ENCODE results near the gene TMEM201. TPM values are rescaled to one million over a fixed set of nuclear protein-coding genes. Genes with fewer than 3 reads are reported as not detected.

TMEM201 gene
- total and polyA plus RNA-seq, 2 of the 4 experiments (the other 2 are of a cell fraction): 1.3 to 8.7 TPM

DNA sequence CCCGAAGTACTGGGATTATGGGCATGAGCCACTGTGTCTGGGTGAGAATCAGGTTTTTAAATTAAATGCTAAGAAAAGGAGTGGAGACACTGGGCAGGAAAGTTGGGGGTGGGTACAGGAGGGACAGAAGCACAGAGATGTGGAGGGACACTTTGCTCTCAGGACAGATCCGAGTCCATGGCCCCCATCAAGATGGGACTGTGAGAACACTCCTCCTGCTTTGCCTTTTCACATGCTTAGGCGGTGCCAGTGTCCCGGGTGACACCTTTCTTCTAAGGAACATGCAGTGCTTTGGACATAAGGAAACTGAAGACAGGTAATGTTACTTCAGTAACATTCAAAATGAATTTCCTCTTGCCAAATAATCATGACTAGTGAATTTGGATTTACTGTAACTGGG is 32.8 kb upstream of the TMEM201 start:
- no peak for TF ChIP-seq RCOR1 (IDR thresholded peaks at IDR 0.05; ENCODE audit: insufficient replicate concordance, low read length)
- TF ChIP-seq, protein P1, sequence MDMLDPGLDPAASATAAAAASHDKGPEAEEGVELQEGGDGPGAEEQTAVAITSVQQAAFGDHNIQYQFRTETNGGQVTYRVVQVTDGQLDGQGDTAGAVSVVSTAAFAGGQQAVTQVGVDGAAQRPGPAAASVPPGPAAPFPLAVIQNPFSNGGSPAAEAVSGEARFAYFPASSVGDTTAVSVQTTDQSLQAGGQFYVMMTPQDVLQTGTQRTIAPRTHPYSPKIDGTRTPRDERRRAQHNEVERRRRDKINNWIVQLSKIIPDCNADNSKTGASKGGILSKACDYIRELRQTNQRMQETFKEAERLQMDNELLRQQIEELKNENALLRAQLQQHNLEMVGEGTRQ (IDR thresholded peaks at IDR 0.05; ENCODE audit: low read depth, low read length): no peak
- no peak for TF ChIP-seq CHD1 (IDR thresholded peaks at IDR 0.05; ENCODE audit: low read depth, low read length)
- TF ChIP-seq MXI1 (IDR thresholded peaks at IDR 0.05; ENCODE audit: borderline replicate concordance, low read depth, low read length): no peak
- no peak for TF ChIP-seq POLR2A (IDR thresholded peaks at IDR 0.05; ENCODE audit: low read depth, low read length)
- no peak for TF ChIP-seq SMC3 (IDR thresholded peaks at IDR 0.05; ENCODE audit: low read depth, low read length)
- TF ChIP-seq RFX5 (IDR thresholded peaks at IDR 0.05; ENCODE audit: low read depth, low read length): no peak
- no peak for TF ChIP-seq MAZ (IDR thresholded peaks at IDR 0.05; ENCODE audit: borderline replicate concordance, low read depth, low read length)
- no peak overlapping the region for H3K27ac ChIP-seq (ENCODE audit: insufficient read depth, low read length)
- no TSS peak for BruUV-seq (replicated peaks)

More for the DNA sequence above, 32.8 kb upstream of the TMEM201 start:
- Histone ChIP-seq H3K4ac (ENCODE audit: low read depth, low read length) (no peak overlapping the region), H2AK9ac (replicated peaks; ENCODE audit: low read depth, low read length, poor library complexity) (no peak overlapping the region), H3K4me2 (ENCODE audit: low read depth, low read length) (no peak overlapping the region), H4K91ac (ENCODE audit: insufficient read depth, low read depth, low read length) (no peak overlapping the region), H2BK5ac (ENCODE audit: low read depth, low read length, poor library complexity, severe bottlenecking) (no peak overlapping the region), H3K27me3 (ENCODE audit: control insufficient read depth, insufficient read depth, low read length) (no peaks in the 10 kb centered on the region), H2BK120ac (ENCODE audit: low read depth, low read length) (no peak overlapping the region), H2AFZ (replicated peaks; ENCODE audit: low read length, poor library complexity) (no peak overlapping the region), H3K4me3 (ENCODE audit: insufficient read depth, low read depth, low read length) (no peak overlapping the region), H4K5ac (ENCODE audit: low read depth, low read length) (no peak overlapping the region), H3K18ac (ENCODE audit: low read depth, low read length) (no peak overlapping the region), H3K79me1 (ENCODE audit: low read depth in 1 of 2, low read length in 2 of 2) (peaks cover 0 to 18% of the 10 kb centered on the region in 2 experiments; a peak in 3 of 4 replicates), H3K9ac (ENCODE audit: low read depth, low read length) (no peak overlapping the region), H3K36me3 (ENCODE audit: control insufficient read depth, insufficient read depth, low read length) (peaks cover 7% of the 10 kb centered on the region), H4K20me1 (ENCODE audit: insufficient read depth, low read length) (peaks cover 18% of the 10 kb centered on the region; the same call in 1 of the 2 replicates), H3K56ac (ENCODE audit: extremely low read depth, insufficient read depth, low read length) (no peak overlapping the region), H4K8ac (ENCODE audit: low read depth in 2 of 2, low read length in 2 of 2) (no peak overlapping the region), H2BK15ac (ENCODE audit: low read depth, low read length) (no peak overlapping the region), H3K9me3 (ENCODE audit: control insufficient read depth, insufficient read depth, low read length) (no peaks in the 10 kb centered on the region), H2BK20ac (ENCODE audit: low read depth, low read length) (no peak overlapping the region), H3K9me1 (ENCODE audit: insufficient read depth, low read length) (0 out of 2 replicates have a peak, but pooled peaks cover 4% of the 10 kb centered on the region), H3K14ac (replicated peaks; ENCODE audit: low read depth, low read length) (no peak overlapping the region), H2AK5ac (ENCODE audit: low read depth, low read length) (peak overlapping the region; percentile 4; the same call in 1 of the 2 replicates), H3K23ac (ENCODE audit: low read depth, low read length) (no peak overlapping the region), H3K4me1 (ENCODE audit: control insufficient read depth, insufficient read depth, low read length) (no peaks in the 10 kb centered on the region)
- DNase-seq (no peak), ATAC-seq (ENCODE audit: low read depth) (no peak)
- dilution Hi-C loops (cut with HindIII; ENCODE audit: low sequenced_read_pairs, unreplicated experiment) (no loop called here), intact Hi-C loops (cut with micrococcal nuclease) (no loop called here), in situ Hi-C loops (cut with MboI; ENCODE audit: low sequenced_read_pairs) (no loop called here)
- ChIA-PET POLR2A (ENCODE audit: unreplicated experiment) (no interaction called here), CTCF (no interaction called here)
- WGBS, 2 experiments (ENCODE audit: extremely low coverage in 2 of 2, insufficient read length in 1 of 2): 100% methylated on average over 1 of the region's 4 CpGs; no CpG with 5 or more reads in 1 of the 2 experiments

Data from IMR-90 (cell line).